Neutrophil (primary cell): ENCODE results near the gene GDPD2.

ENCODE experiments used
- H3K27ac ChIP-seq: fragments of 200-600 bp; sonication (generic); 2 replicates; pipeline ENCODE4 v1.5.1; 2016; ENCODE audit warnings: mild to moderate bottlenecking, moderate library complexity
- H3K27me3 ChIP-seq: fragments of 200-600 bp; sonication (generic); 2 replicates; pipeline ENCODE4 v1.6.0; 2016; ENCODE audit warnings: mild to moderate bottlenecking
- H3K36me3 ChIP-seq: fragments of 200-600 bp; sonication (generic); 2 replicates; pipeline ENCODE4 v1.5.1; 2017
- H3K4me1 ChIP-seq, 2 experiments: fragments of 200-600 bp in 1 of 2; sonication (generic) in 1 of 2; 1 replicate in 1 of 2; 2 replicates in 1 of 2; pipeline versions ENCODE4 v1.5.1 to v1.6.1; 2013 to 2016; ENCODE audit warnings: low read depth in 1 of 2, low read length in 1 of 2, mild to moderate bottlenecking in 1 of 2, moderate library complexity in 1 of 2; ENCODE audit not compliant: control insufficient read depth in 1 of 2, insufficient read depth in 1 of 2
- H3K4me3 ChIP-seq, 2 experiments: fragments of 200-600 bp in 1 of 2; sonication (generic) in 1 of 2; 1 replicate in 1 of 2; 2 replicates in 1 of 2; pipeline ENCODE4 v1.5.1; 2013 to 2016; ENCODE audit warnings: low read depth in 1 of 2, low read length in 1 of 2, mild to moderate bottlenecking in 1 of 2, moderate library complexity in 1 of 2
- H3K9me3 ChIP-seq: fragments of 200-600 bp; sonication (generic); 2 replicates; pipeline ENCODE4 v1.5.1; 2016
- CTCF ChIP-seq: fragments of 200-600 bp; sonication (generic); IDR thresholded peaks from 2 replicates; pipeline ENCODE4 v1.5.1; 2016; ENCODE audit warnings: antibody characterized with exemption

GDPD2 gene

GRCh38 chrX:70439016-70439415 lies 15.9 kb downstream of the GDPD2 start:
- Histone ChIP-seq H3K27me3 (peaks cover 80% of the 10 kb centered on the region), H3K27ac (no peak overlapping the region), H3K36me3 (no peaks in the 10 kb centered on the region), H3K9me3 (no peaks in the 10 kb centered on the region), H3K4me1 (peaks cover 0 to 3% of the 10 kb centered on the region in 2 experiments), H3K4me3 (no peak overlapping the region)
- TF ChIP-seq CTCF, result no peak

- Histone ChIP-seq H3K27ac (no peak overlapping the region), H3K9me3 (no peaks in the 10 kb centered on the region), H3K4me3 (no peak overlapping the region), H3K36me3 (no peaks in the 10 kb centered on the region), H3K4me1 (no peaks in the 10 kb centered on the region), H3K27me3 (peaks cover 80% of the 10 kb centered on the region)
- no peak for TF ChIP-seq CTCF
Measured at GRCh38 chrX:70442224-70442623, 19.1 kb downstream of the GDPD2 start.

GRCh38 chrX:70444326-70444945 lies 21.3 kb downstream of the GDPD2 start, which contains the start of gene DLG3:
TSS of gene DLG3 (plus strand) at chrX:70444835. CDS start at chrX:70445202, 367 bp downstream.
- Histone ChIP-seq H3K4me1 (no peaks in the 10 kb centered on the region), H3K36me3 (no peaks in the 10 kb centered on the region), H3K9me3 (no peaks in the 10 kb centered on the region), H3K27ac (no peak within 1 kb of the TSS), H3K27me3 (peaks cover 67% of the 10 kb centered on the region), H3K4me3 (no peak within 1 kb of the TSS)
- no peak for TF ChIP-seq CTCF

- no peaks in the 10 kb centered on the region for H3K4me1 ChIP-seq
- H3K9me3 ChIP-seq, result no peaks in the 10 kb centered on the region
- TF ChIP-seq CTCF, result no peak
- no peak overlapping the region for H3K27ac ChIP-seq
- H3K36me3 ChIP-seq, result no peaks in the 10 kb centered on the region
- peaks cover 66% of the 10 kb centered on the region for H3K27me3 ChIP-seq
- no peak overlapping the region for H3K4me3 ChIP-seq
Measured at GRCh38 chrX:70444946-70445656, 22.0 kb downstream of the GDPD2 start.

- peaks cover 69% of the 10 kb centered on the region for H3K27me3 ChIP-seq
- no peak overlapping the region for H3K27ac ChIP-seq
- no peaks in the 10 kb centered on the region for H3K36me3 ChIP-seq
- H3K4me3 ChIP-seq, result no peak overlapping the region
- no peaks in the 10 kb centered on the region for H3K9me3 ChIP-seq
- H3K4me1 ChIP-seq, result no peaks in the 10 kb centered on the region
- no peak for TF ChIP-seq CTCF
Measured at GRCh38 chrX:70445951-70446350, 22.8 kb downstream of the GDPD2 start.
